ENCODE results near the gene SAMD3. TPM values are rescaled to one million over a fixed set of nuclear protein-coding genes. Genes with fewer than 3 reads are reported as not detected.

The SAMD3 gene
- total RNA-seq, 1 donor from 2014 or later: 0.69 TPM

DNA sequence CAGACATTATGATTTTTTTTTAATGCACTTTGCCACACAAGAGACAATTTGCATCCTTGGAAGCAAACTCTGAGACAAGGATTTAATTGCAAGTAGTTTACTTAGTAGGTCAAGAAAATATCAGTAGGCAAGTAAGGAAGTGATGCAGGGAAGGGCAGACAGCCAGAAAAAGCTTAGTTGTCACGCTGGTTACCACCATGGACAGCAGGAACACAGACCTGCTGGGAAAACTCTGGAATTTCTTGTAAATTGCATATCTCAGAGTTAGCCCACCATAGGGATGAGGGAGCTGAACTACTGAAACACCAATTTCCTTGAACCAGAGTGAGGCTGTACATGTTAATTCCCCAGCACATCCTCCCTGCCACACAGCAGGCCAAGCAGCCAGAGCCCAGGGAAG is 111.7 kb downstream of the SAMD3 start:
- Mint-ChIP-seq H3K27ac (no peak overlapping the region), H3K4me3 (ENCODE audit: low read depth) (no peak overlapping the region), H3K4me1 (ENCODE audit: low read depth) (peaks cover 2% of the 10 kb centered on the region), H3K9me3 (ENCODE audit: low read depth) (peaks cover 17% of the 10 kb centered on the region), H3K27me3 (no peaks in the 10 kb centered on the region), H3K36me3 (ENCODE audit: insufficient read depth) (peaks cover 33% of the 10 kb centered on the region)
- no peak for TF ChIP-seq CTCF (IDR thresholded peaks at IDR 0.05; ENCODE audit: unreplicated experiment)
- no peak for DNase-seq (ENCODE audit: low spot score, unreplicated experiment)

DNA sequence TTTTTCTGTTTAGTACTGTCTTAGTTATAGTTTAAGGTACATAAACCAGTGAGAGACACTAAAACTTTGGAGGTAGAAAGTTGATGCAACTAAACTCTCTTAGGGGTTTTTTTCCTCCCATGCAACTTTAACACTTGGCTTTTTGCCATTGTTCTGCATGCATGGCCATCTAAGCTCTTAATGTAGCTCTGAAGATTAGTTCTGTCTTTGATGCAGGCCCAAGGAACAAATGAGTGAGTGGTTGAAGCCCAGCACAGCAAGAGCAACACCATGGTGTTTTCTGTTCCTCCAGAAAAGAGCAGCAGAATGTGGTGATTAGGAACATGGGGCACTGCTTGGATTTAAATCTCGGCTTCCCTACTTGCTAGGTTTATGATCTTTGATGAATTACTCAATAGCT is 115.0 kb downstream of the SAMD3 start:
- Mint-ChIP-seq H3K27me3 (peaks cover 1% of the 10 kb centered on the region), H3K9me3 (ENCODE audit: low read depth) (peaks cover 17% of the 10 kb centered on the region)
- no peak for TF ChIP-seq CTCF (IDR thresholded peaks at IDR 0.05; ENCODE audit: unreplicated experiment)

DNA sequence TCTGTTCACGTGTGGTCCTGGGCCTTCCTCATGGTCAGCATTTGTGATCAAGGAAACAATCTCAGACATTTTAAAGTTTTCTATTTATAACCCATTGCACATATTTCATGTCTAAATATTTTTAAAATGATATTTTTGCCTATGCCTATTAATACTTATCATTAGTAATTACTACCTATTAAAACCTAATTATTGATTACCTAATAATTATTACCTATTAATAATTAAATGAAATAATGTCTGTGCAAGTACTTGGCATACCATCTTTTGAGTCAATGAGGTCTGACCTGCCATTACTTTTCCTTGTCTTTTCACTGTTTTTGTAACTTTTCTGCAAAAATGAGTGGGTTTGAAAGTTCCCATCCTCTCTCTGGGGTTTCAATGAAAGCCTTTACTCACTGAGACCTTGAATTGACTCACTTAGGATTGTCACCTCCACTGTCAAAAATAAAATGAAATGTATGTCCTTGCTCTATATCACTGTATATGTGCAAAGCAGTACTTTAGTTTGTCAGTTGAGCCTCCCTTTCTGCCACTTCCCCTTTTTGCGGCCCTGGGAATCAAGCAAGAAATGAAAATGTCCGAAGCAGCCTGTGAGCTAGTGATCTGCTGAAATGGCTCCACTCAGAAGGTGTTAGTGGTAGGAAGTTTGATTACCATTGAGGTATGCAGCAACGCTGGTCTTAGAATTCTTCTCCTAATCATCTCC is 116.6 kb downstream of the SAMD3 start:
- Mint-ChIP-seq H3K4me1 (ENCODE audit: low read depth) (peaks cover under 1% of the 10 kb centered on the region), H3K9me3 (ENCODE audit: low read depth) (peaks cover 22% of the 10 kb centered on the region), H3K36me3 (ENCODE audit: insufficient read depth) (peaks cover 48% of the 10 kb centered on the region), H3K27me3 (peaks cover 10% of the 10 kb centered on the region), H3K27ac (no peak overlapping the region), H3K4me3 (ENCODE audit: low read depth) (no peak overlapping the region)
- TF ChIP-seq CTCF (IDR thresholded peaks at IDR 0.05; ENCODE audit: unreplicated experiment): no peak
- DNase-seq (ENCODE audit: low spot score, unreplicated experiment): no peak

More for the DNA sequence above, 115.0 kb downstream of the SAMD3 start:
- no peak for DNase-seq (ENCODE audit: low spot score, unreplicated experiment)
- H3K4me1 Mint-ChIP-seq (ENCODE audit: low read depth): no peaks in the 10 kb centered on the region
- H3K4me3 Mint-ChIP-seq (ENCODE audit: low read depth): no peak overlapping the region
- H3K36me3 Mint-ChIP-seq (ENCODE audit: insufficient read depth): peaks cover 37% of the 10 kb centered on the region
- no peak overlapping the region for H3K27ac Mint-ChIP-seq

GRCh38 chr6:130099119-130099518 is 123.6 kb downstream of the SAMD3 start:
- Mint-ChIP-seq H3K4me3 (ENCODE audit: low read depth) (no peak overlapping the region), H3K27ac (no peak overlapping the region), H3K9me3 (ENCODE audit: low read depth) (peaks cover 6% of the 10 kb centered on the region), H3K27me3 (peaks cover 13% of the 10 kb centered on the region), H3K36me3 (ENCODE audit: insufficient read depth) (peaks cover 39% of the 10 kb centered on the region), H3K4me1 (ENCODE audit: low read depth) (peaks cover 26% of the 10 kb centered on the region)
- TF ChIP-seq CTCF (IDR thresholded peaks at IDR 0.05; ENCODE audit: unreplicated experiment): no peak
- no peak for DNase-seq (ENCODE audit: low spot score, unreplicated experiment)

DNA sequence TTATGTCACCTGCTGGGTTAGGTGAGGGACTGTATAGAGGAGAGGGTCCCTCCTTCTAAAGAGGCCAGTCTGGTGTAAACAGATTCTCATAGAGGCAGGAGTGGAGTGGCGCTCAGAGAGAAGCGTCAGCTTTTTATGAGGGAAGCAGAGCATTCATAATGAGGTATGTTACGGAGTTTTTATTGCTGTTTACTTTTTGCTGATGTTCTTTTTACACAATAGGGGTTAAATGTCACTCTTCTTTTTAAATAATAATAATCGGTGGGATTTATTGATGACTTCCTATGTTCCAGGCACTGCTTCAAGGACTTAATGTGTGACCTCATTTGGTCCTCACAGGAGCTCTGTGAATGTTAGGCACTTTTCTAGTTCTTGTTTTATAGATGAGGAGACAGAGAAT is 124.4 kb downstream of the SAMD3 start:
- peaks cover 6% of the 10 kb centered on the region for H3K9me3 Mint-ChIP-seq (ENCODE audit: low read depth)
- peaks cover 42% of the 10 kb centered on the region for H3K36me3 Mint-ChIP-seq (ENCODE audit: insufficient read depth)
- no peak overlapping the region for H3K27ac Mint-ChIP-seq
- peaks cover 13% of the 10 kb centered on the region for H3K27me3 Mint-ChIP-seq
- no peak for DNase-seq (ENCODE audit: low spot score, unreplicated experiment)
- no peak overlapping the region for H3K4me3 Mint-ChIP-seq (ENCODE audit: low read depth)
- no peak for TF ChIP-seq CTCF (IDR thresholded peaks at IDR 0.05; ENCODE audit: unreplicated experiment)
- peaks cover 26% of the 10 kb centered on the region for H3K4me1 Mint-ChIP-seq (ENCODE audit: low read depth)

Other genes starting within 250 kb of the SAMD3 start
- gene L3MBTL3, start 204.4 kb downstream of the SAMD3 start, total RNA-seq: 30.3 and 35.5 TPM in 2 replicates
- 13.0 and 13.6 TPM in 2 replicates for gene TMEM200A, start 143.1 kb upstream of the SAMD3 start, total RNA-seq

All from progenitor cell of endocrine pancreas (in vitro differentiated cells).